ENCODE data around the gene KRT7. TPM values are rescaled to one million over a fixed set of nuclear protein-coding genes. Genes with fewer than 3 reads are reported as not detected.
"Not testable (repeated sequence)": the region's sequence is repeated elsewhere in the genome, so short reads cannot be mapped to it uniquely, and the experiment has no call there.

Gene KRT7
- total RNA-seq, 1 experiment from 2014 or later: 3.8 TPM

DNA sequence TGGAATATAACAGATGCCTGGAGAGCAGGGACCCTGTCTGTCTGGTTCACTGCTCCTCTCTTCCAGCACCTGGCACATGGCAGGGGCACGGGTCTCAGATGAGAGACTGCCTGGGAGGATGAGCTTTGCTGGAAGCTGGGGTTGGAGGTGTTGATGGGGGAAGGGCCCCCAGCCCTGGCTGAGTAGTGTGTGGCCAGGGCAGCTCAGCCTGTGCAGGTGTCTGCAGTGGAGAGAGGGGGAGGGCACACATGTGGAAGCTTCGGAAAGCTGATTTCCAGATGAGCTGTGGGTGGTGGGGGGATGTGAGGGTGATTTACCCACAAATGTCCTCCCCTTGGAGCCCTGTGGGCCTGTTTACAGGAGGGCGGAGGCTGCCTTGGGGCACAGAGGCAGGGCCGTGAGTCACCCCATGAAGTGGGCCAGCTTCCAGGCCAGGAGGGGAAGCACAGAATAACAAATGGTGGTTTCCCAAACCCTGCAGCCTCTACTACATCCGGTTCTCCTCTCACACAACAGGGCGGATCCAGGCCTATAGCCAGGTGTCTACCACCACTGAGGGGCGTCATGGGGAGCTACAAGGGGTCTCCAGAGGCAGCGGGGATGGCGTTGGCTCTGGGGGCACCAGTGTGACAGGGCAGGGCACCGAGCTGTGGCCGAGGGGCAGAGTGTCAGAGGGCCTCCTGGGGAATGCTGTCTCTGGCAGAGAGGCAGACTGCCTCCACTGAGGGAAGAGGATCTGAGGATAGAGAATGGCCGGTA lies 11.0 kb downstream of the KRT7 start:
- peak; percentile 89 for DNase-seq (ENCODE audit: low spot score)

DNA sequence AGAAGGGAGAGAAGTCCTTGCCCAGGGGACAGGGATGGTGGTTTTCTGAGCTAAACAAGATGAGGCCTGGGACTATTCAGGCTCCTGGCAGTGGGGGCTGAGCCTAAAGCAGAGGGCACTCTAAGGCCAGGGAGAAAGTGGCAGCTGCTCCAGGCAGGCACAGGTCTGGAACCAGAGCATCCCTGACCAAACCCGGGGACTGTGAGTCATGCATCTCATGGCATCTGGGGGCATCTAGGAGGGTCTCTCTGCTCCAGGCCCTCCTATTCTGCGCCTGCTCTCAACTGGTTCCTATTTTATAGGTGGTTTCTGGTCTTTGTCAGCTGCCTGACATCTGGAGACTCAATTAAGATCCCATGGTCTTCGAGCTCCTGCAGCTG lies 11.6 kb downstream of the KRT7 start:
- no peak for DNase-seq (ENCODE audit: low spot score)

DNA sequence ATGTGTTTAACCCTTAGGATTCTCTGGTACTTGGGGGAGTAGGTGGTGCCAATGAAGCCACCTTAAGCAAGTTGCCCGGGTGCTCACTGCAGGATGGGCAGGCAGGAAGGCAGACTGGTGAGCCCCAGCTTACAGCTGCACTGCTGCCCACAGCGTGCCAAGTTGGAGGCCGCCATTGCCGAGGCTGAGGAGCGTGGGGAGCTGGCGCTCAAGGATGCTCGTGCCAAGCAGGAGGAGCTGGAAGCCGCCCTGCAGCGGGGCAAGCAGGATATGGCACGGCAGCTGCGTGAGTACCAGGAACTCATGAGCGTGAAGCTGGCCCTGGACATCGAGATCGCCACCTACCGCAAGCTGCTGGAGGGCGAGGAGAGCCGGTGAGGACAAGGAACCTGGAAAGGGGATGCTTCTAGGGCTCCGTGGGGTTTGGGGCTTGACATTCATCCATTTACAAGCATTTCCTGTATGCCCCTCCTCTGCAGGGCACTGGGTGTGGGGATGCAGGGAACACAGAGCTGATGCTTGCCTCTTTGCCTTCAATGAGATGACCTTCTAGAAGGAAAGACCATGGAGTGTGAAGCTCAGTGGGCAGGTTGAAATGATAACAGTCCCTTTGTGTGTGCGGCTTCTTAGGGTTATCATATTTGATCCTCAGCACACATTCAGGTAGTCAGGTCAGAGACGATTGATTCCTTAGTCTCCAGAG lies 12.4 kb downstream of the KRT7 start:
- DNase-seq (ENCODE audit: low spot score): no peak

DNA sequence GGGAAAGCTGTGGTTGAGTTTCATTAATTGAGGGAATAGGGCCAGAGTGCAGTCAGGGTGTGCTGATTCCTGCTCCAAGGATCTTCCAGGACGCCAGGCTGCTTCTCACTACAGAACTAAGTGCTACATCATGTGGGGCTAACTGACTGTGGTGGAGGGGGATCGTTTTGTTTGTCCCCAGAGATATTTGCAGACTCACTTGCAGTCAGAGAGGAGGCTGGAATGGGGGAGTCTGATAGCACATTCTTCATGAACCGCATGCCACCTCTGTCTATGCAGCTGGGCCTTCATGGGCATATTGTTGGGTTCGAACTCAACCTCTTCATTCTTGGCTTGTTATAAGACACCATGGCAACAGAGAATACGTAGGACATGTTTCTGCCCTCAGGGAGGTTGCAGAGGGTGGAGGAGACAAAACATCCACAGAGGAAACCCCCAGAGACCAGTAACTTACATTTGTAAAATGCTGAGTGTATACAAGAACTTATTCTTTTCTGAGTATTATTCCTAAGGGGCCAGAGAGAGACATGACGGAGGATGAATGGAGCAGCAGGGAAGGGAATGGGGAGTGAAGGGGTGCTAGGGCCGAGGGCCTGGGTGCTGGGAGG lies 13.0 kb downstream of the KRT7 start:
- no peak for DNase-seq (ENCODE audit: low spot score)

DNA sequence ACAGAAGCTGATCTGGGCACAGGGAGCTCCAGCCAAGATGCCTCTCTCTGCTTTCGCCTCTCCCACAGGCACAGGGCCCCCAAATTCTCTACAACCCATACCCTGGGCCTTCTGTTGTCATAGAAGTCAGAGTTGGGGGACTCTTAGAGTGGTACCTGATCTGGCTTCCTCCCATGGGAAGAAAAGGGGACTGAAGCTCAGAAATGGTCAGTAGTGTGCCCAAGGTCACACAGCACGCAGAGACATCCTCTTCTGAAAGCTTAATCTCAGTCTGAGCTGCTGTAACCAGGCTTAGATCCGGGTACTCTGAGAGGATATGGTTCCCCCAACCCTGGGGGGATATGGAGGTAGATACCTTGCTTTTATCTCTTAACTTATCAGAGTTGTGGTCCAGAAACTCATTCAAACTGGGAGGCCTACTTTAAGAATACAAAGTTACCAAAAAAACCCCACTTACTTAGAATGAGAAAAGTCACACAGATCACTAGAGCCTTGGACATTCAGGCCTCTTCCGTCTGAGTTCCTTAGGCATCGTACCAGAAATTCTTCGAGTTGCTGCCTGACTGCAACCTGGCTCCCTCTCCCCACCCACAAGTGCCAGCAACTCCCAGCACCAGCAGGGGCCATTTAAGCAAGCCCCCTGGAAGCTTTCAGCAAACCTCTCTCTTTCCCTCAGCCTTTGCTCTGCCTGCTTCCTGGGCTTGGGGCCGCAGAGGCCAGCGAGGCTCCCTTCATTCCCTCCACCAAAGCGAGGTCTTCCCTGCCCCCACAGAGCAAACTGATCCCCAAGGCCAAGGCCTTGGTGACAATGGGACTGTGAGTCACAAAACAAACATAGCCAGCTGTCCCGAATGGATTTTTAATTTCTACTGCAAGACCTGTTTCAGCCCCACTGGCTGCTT lies 13.9 kb downstream of the KRT7 start:
- peak; percentile 89 for DNase-seq (ENCODE audit: low spot score)

DNA sequence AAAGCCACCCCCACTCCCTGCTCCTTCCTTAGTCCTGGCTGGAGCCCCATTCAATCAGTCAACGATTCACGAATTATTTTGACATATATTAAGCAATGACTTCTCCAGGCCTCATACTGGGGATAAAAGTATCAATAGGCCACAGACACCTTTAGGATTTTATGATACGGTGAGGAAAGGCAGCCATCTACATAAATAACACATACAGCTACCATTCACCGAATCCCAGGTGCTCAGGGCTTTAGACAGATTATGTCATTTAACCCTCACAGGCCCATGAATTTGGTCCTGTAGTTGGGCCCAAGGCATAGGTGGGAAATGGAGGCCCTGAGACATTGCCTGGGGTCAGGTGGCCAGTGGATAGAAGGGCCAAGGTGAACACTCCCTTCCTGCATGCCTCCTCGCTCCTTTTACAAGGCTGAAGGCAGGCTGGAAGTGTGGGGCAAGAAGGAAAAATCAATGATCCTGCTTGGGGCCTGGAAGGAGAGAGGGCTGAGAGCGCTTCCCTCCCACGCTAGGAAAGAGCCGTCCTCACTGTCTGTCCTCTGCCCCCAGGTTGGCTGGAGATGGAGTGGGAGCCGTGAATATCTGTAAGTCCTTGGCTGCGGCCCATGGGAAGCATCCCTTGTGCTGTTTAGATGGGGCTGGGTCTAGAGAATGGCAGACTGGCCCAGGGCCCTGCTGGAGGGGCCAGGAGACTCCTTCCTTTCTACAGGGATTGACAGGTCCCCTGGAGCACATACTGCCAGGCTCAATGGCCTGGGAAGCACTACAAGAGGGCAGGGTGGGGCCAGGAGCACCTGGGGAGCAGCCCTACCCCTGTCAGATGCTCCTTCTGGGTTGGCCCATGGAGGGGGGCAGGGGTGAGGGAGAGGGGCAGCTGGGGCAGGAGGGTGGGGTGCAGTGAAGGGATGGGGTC lies 14.8 kb downstream of the KRT7 start:
- DNase-seq (ENCODE audit: low spot score): no peak

DNA sequence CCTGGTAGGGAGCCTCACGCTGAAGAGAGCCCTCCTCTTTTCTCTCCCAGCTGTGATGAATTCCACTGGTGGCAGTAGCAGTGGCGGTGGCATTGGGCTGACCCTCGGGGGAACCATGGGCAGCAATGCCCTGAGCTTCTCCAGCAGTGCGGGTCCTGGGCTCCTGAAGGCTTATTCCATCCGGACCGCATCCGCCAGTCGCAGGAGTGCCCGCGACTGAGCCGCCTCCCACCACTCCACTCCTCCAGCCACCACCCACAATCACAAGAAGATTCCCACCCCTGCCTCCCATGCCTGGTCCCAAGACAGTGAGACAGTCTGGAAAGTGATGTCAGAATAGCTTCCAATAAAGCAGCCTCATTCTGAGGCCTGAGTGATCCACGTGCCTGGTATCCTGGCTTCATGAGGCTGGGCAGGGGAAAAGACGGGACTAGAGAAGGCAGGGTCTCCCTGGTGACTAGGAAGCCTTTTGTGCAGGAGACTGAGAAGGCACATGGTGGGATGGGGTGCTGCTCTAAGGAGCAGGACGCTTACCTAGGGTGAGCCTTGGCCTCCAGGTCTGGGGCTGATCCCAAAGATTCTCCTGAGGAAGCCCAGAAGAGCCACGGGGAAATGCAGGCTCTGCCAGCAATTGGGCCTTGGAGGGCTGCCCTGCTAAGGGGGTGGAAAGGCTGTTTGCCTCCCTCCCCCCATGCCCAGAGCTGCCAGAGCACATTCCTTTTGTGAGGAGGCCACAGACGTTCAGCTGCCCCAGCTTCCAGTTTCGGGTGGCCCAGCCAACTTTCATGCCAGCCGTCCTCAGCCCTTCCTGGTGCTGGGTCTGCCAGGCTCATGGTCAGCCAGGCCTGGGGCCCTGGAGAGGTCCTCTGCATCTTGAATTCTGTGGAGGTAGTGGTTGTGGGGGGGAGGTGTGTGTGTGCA lies 15.8 kb downstream of the KRT7 start:
- no peak for DNase-seq (ENCODE audit: low spot score)

DNA sequence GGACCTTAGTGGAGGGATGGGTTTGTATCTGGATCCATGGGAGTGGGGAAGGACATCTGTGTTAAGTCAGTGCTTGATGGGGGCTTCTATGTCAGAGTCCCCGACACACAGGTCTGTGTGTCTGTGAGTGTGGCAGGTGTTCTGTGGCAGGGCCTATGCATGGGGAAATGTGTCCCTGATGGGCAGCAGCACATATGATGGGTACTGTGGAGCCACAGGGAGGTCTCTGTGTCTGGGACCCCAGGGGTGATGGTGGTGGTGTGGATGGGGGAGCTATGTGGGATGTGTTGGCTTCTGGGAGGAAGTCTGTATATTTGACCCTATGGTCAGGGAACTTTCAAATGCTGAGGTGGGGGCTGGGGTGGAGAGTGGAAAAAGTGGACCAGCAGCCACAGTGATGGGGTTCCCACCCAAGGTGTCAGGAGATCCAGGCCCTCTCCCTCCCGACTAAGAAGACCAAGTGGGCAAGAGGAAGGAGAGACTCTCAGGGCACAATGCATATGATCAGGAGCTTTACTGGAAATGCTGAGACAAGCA lies 16.5 kb downstream of the KRT7 start:
- no peak for DNase-seq (ENCODE audit: low spot score)

DNA sequence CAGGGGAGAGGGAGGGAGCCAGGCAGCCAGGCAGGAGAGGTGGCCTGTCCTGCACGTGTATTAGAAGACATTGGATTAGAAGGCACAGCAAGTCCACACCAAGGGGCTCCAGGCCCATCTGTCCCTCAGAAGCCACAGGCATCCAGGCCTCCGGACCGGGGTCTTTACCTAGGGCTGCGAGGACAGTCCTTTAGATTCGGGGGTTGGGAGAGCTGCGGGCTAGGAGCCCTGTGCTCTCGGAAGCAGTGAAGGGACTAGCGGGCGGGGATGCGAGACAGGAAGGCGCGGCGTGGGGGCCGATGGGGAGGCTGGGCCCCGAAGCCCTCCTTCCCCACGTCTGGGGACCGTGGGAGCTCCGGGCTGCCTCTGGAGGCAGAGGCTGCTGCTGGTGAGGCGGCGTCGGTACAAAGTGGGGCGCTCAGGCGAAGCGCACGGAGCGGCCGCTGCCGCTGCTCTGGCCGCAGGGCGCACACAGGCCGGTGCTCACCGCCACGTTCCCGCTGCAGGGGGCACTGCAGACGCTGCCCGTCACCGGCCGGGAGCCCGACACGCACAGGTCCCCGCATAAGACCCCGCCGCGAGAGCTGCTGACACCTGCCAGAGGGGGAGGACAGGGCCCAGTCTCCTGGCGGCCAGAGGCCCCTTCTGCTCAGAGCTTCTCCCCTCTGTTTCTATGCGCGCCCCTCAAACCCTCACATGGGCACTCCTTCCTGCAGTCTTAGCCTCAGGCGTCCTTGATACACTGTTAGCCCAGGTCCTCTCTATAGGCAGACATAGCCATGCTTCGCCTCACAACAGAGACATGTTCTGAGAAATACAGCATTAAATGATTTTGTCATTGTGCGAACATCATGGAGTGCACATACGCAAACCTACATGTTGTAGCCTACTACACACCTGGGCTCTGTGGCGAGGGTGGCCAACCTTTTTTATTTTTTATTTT lies 17.3 kb downstream of the KRT7 start:
- DNase-seq (ENCODE audit: low spot score): no peak

DNA sequence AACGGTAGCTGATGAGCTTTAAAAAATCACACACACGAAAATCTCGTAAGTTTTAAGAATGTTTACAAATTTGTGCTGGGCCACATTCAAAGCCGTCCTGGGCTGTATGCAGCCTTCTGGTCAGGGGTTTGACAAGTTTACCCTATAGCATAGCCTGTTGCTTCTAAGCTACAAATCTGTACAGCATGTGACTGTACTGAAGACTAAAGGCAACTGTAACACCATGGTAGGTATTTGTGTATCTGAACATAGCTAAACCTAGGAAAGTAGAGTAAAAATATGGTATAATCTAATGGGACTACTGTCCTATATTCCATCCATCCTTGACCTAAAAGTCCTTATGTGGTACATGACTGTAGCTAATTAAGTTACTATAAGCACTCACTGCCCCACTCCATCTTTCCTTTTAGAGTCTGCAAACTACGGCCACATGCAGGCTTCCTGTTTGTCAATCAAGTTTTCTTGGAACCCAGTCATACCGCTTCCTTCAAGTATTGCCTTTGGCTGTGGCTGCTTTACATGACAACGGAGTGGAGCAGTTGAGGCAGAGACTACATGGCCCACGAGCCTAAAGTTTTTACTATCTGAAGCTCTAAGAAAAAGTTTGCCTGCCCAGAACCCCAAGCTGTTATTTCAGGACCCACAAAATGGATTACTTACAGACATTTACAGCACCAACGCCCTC lies 18.5 kb downstream of the KRT7 start:
- DNase-seq (ENCODE audit: low spot score): no peak

DNA sequence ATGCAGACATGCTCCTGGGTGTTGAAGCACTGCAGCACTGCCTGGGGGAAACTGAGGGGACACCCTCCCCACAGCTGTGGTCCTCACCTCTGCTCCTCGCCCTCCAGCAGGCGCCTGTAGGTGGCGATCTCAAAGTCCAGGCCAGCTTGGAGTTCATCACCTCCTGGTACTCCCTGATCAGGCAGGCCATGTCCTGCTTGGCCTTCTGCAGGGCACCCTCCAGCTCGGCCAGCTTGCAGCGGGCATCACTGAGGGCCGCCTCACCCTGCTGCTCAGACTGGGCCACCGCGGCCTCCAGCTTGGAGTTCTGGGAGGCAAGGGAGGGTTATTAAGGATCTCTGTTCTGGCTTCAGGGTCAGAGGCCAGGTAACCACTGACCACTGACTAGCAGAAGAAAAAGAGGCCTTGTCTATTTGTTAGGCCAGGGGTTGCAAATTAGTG lies 19.2 kb downstream of the KRT7 start:
- not testable (repeated sequence) for DNase-seq (ENCODE audit: low spot score)

DNA sequence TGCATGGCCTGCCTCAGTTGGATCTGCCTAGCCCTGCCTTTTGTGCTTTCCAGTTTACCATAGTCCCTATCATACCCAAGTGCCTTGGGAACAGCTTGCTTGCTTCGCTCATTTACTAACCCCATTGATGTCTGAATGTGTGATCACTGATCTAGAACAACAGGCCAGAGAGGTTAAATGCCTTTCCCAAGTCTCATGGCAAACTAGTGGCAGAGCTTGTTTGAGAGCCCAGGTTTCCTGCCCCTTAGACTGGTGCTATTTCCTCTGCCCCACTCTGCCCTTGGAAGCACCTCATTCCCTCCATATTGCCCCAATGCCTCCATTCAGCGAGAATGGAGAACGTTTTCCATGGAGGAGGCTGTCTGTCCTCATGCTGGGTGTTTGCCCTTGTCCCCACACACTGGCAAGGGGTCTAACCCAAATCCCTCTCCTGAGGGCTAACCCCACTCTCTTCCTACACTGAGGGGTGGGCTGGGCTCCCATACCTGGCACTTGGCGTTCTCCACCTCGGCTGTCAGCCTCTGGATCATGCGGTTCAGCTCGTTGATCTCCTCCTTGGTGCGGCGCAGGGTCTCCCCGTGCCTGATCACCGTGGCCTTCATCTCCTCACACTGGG lies 19.8 kb downstream of the KRT7 start:
- no peak for DNase-seq (ENCODE audit: low spot score)

DNA sequence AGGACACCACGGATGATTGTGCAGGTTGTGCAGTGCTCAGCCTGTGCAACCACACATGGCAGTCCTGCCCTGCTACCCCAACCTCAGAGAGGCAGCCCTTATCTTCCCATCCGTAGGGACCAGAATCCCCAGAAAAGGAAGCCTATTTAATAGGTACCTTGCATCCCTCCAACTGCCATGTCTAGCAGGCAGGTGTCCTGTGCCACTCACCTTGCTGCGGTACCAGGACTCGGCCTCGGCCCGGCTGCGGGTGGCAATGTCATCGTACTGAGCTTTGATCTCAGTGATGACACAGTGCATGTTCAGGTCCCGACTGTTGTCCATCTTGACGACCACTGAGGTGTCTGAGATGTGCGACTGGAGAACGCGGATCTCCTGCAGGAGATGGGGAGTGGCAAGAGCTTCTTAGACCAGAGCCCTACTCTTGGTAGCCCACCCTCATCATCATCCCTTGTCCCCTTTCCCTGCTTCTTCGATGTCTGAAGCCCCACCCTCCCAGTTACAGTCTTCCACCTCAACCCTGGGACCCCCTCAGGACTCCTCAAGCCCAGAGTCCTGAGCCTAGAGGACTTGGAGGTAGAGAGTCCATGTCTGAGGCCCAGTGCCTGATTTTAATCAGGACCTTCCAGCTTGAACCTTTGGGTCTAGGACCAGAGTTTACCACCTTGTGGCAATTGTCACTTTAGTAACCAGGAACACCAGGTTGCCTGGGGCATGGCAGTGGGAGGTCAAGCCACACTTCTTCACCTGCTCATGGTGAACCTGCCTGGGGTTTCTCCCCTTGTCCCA lies 20.5 kb downstream of the KRT7 start:
- DNase-seq (ENCODE audit: low spot score): no peak

DNA sequence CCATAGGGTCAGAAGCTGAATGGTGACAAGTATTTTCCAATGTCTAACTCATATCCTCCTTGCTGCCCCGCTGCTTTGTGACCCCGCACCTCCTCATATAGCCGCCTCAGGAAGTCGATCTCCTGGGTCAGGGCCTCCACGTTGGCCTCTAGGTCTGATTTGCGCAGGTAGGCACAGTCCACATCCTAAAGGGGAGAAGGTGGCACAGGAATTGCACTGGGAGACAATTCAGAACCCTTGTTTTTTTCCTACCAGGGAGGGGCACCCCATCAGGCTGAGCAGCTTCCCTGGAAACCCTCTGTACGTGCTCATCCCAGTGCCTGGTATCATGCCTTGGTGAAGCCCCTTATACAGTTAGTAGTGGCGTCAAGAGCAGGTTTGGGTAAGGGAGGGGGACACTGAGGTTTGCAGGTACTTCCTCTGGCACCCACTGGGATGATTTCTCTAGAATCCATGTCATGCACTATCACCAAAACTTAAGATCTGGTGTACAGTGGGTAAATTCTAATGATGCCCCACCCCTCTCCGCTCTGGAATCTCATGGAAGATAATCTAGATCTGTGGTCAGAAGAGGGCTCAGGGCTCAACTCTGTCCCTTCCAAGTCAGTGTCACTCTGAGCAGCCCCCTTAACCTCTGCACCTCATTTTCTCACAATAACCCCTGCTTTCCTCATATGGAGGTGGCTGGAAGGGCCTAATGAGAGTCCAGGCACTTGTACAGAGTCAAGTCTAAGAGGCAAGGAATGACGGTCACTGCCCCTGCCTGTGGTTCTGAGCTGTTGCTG lies 21.3 kb downstream of the KRT7 start:
- no peak for DNase-seq (ENCODE audit: low spot score)

DNA sequence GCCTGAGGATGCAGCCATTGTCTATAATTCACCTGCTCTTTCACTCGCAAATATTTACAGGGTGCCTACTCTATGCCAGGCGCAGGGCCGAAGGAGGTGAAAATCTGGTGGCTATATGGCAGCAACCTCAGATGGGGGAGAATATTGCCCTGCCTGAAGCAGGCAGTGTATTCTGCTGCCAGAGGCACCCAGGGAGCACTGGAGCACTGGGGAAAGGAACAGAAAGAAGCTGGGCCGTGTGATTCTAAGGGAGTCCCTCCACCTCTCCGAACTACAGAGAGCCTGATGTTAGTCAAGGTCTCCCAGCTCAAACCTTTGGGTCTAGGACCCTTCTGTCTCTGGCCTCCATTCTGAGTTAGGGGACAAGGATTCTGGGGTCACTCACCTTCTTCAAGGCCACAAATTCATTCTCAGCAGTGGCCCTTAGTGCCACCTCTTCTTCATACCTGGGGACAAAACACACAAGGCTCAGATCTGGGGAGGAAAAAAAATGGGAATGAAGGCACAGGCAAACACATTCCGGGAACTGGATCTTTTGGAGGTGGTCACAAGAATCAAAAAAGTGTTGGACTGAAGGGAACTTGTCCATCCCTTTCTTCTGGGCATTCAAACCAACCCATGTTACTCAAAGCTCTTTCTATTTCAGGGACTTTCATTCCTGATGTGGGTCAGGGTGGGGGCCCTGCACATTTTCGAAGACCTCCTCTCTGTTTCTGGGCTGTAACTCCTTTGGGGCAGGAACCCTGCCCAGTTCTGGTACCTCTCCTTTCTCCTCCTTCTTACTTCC lies 22.1 kb downstream of the KRT7 start:
- DNase-seq (ENCODE audit: low spot score): no peak
